H9 (cell line): Measurements from ENCODE around the gene NUAK2. TPM values are rescaled to one million over a fixed set of nuclear protein-coding genes. Genes with fewer than 3 reads are reported as not detected.

Source experiments
- DNase-seq: peaks from one replicate; pipeline ENCODE4 v3.0.0-alpha.2; 2017
- H2AFZ ChIP-seq: one replicate; pipeline ENCODE4 v1.6.1; 2013; ENCODE audit warnings: mild to moderate bottlenecking, low read length, control low read depth, moderate library complexity
- H2AK5ac ChIP-seq: 2 replicates; pipeline ENCODE4 v1.6.1; 2013; ENCODE audit warnings: low read length, control low read depth, mixed read lengths; ENCODE audit not compliant: insufficient read length
- H2BK120ac ChIP-seq: one replicate; pipeline ENCODE4 v1.6.1; 2013; ENCODE audit warnings: low read depth, mild to moderate bottlenecking, low read length, control low read depth, inconsistent platforms; ENCODE audit not compliant: poor library complexity, severe bottlenecking
- H2BK12ac ChIP-seq: 2 replicates; pipeline ENCODE4 v1.6.1; 2013; ENCODE audit warnings: low read length, control low read depth, mixed read lengths, low read depth; ENCODE audit not compliant: insufficient read length
- H2BK15ac ChIP-seq: 2 replicates; pipeline ENCODE4 v1.6.1; 2013; ENCODE audit warnings: low read depth, low read length, control low read depth
- H2BK20ac ChIP-seq: one replicate; pipeline ENCODE4 v1.6.1; 2013; ENCODE audit warnings: low read depth, mild to moderate bottlenecking, low read length, control low read depth, inconsistent platforms; ENCODE audit not compliant: poor library complexity, severe bottlenecking
- H2BK5ac ChIP-seq: 2 replicates; pipeline ENCODE4 v1.6.1; 2013; ENCODE audit warnings: low read length, control low read depth, mixed read lengths; ENCODE audit not compliant: insufficient read length
- H3K14ac ChIP-seq: 2 replicates; pipeline ENCODE4 v1.6.1; 2013; ENCODE audit warnings: low read length, control low read depth; ENCODE audit not compliant: insufficient read depth
- H3K18ac ChIP-seq: 2 replicates; pipeline ENCODE4 v1.6.1; 2013; ENCODE audit warnings: low read depth, mild to moderate bottlenecking, mixed read lengths, low read length, control low read depth; ENCODE audit not compliant: insufficient read length
- H3K23ac ChIP-seq: 2 replicates; pipeline ENCODE4 v1.6.1; 2013; ENCODE audit warnings: low read length, control low read depth, mixed read lengths, low read depth; ENCODE audit not compliant: insufficient read length
- H3K23me2 ChIP-seq: 2 replicates; pipeline ENCODE4 v1.6.1; 2013; ENCODE audit warnings: low read depth, mild to moderate bottlenecking, mixed read lengths, low read length, control low read depth; ENCODE audit not compliant: insufficient read length, poor library complexity, severe bottlenecking
- H3K27ac ChIP-seq: 2 replicates; pipeline ENCODE4 v1.5.1; 2013; ENCODE audit warnings: low read length, control low read depth, mixed read lengths, low read depth; ENCODE audit not compliant: insufficient read length
- H3K27me3 ChIP-seq: 2 replicates; pipeline ENCODE4 v1.6.1; 2013; ENCODE audit warnings: low read length, control low read depth, inconsistent platforms; ENCODE audit not compliant: insufficient read depth
- H3K4ac ChIP-seq: 2 replicates; pipeline ENCODE4 v1.6.1; 2013; ENCODE audit warnings: low read depth, mild to moderate bottlenecking, control low read depth, inconsistent platforms, low read length, moderate library complexity
- H3K4me1 ChIP-seq: 2 replicates; pipeline ENCODE4 v1.6.1; 2013; ENCODE audit warnings: low read length, control low read depth, inconsistent platforms; ENCODE audit not compliant: insufficient read depth
- H3K4me2 ChIP-seq: 2 replicates; pipeline ENCODE4 v1.6.1; 2013; ENCODE audit warnings: low read length, control low read depth, mixed read lengths; ENCODE audit not compliant: insufficient read length, insufficient read depth
- H3K56ac ChIP-seq: 2 replicates; pipeline ENCODE4 v1.6.1; 2013; ENCODE audit warnings: low read depth, mild to moderate bottlenecking, mixed read lengths, low read length, control low read depth; ENCODE audit not compliant: insufficient read length
- H3K79me1 ChIP-seq: 2 replicates; pipeline ENCODE4 v1.6.1; 2013; ENCODE audit warnings: low read depth, mild to moderate bottlenecking, moderate library complexity, low read length, control low read depth, inconsistent platforms; ENCODE audit not compliant: insufficient read depth, poor library complexity, severe bottlenecking
- H3K79me2 ChIP-seq: 2 replicates; pipeline ENCODE4 v1.6.1; 2013; ENCODE audit warnings: low read length, control low read depth, inconsistent platforms; ENCODE audit not compliant: insufficient read depth
- H3K9ac ChIP-seq: 2 replicates; pipeline ENCODE4 v1.6.1; 2013; ENCODE audit warnings: low read length, control low read depth, mixed read lengths; ENCODE audit not compliant: insufficient read length; ENCODE audit errors: extremely low read depth
- H3K9me3 ChIP-seq: one replicate; pipeline ENCODE4 v1.6.1; 2013; ENCODE audit warnings: low read depth, low read length, inconsistent platforms; ENCODE audit not compliant: control insufficient read depth
- H3T11ph ChIP-seq: one replicate; pipeline ENCODE4 v1.6.1; 2013; ENCODE audit warnings: mild to moderate bottlenecking, low read length, control low read depth, inconsistent platforms
- H4K20me1 ChIP-seq: one replicate; pipeline ENCODE4 v1.6.1; 2013; ENCODE audit not compliant: control insufficient read depth, insufficient read length, insufficient read depth
- H4K5ac ChIP-seq: 2 replicates; pipeline ENCODE4 v1.6.1; 2013; ENCODE audit warnings: low read depth, mild to moderate bottlenecking, mixed read lengths, low read length, control low read depth; ENCODE audit not compliant: insufficient read length
- H4K8ac ChIP-seq: replicated peaks from 2 replicates; pipeline ENCODE4 v1.6.1; 2013; ENCODE audit warnings: low read length, control low read depth, mixed read lengths, low read depth; ENCODE audit not compliant: insufficient read length
- H4K91ac ChIP-seq: 2 replicates; pipeline ENCODE4 v1.6.1; 2013; ENCODE audit warnings: low read depth, mild to moderate bottlenecking, moderate library complexity, mixed read lengths, low read length, control low read depth; ENCODE audit not compliant: insufficient read length
- H3K27ac Mint-ChIP-seq, 3 experiments: 2 replicates in 2 of 3; 3 replicates in 1 of 3; pipeline ENCODE4 v1.8.0; 2020 to 2021; ENCODE audit warnings: mixed read lengths in 3 of 3, mild to moderate bottlenecking in 1 of 3, moderate library complexity in 1 of 3
- H3K27me3 Mint-ChIP-seq: 2 replicates; pipeline ENCODE4 v1.8.0; 2021; ENCODE audit warnings: low read depth, mild to moderate bottlenecking, moderate library complexity, mixed read lengths
- H3K36me3 Mint-ChIP-seq, 3 experiments: 2 replicates in 2 of 3; 3 replicates in 1 of 3; pipeline ENCODE4 v1.8.0; 2020 to 2021; ENCODE audit warnings: low read depth in 3 of 3, mixed read lengths in 3 of 3; ENCODE audit not compliant: insufficient read depth in 1 of 3
- H3K4me1 Mint-ChIP-seq, 2 experiments: 2 replicates each; pipeline ENCODE4 v1.8.0; 2020; ENCODE audit warnings: mixed read lengths in 2 of 2
- H3K4me3 Mint-ChIP-seq, 2 experiments: 2 replicates in 1 of 2; 3 replicates in 1 of 2; pipeline ENCODE4 v1.8.0; 2020 to 2021; ENCODE audit warnings: mild to moderate bottlenecking in 2 of 2, mixed read lengths in 2 of 2, moderate library complexity in 1 of 2
- H3K9me3 Mint-ChIP-seq, 2 experiments: 2 replicates in 1 of 2; 3 replicates in 1 of 2; pipeline ENCODE4 v1.8.0; 2020; ENCODE audit warnings: mild to moderate bottlenecking in 2 of 2, mixed read lengths in 2 of 2, moderate library complexity in 1 of 2
- WGBS: extraction: QIAGEN DNeasy Blood & Tissue Kit; methylation state at CpG from one replicate; pipeline ENCODE4 v1.1.7; 2013; ENCODE audit warnings: missing lambda C conversion rate, low lambda C conversion rate, mixed read lengths; ENCODE audit not compliant: insufficient read length; ENCODE audit errors: extremely low coverage; 5-methylcytosine and 5-hydroxymethylcytosine counted together
- total RNA-seq: library from RNA; stranded (reverse); gene quantifications from 2 replicates; pipeline ENCODE4 v1.2.1, GENCODE V29; 2021
- TF ChIP-seq, protein P1 (sequence below): fragments of 200-600 bp; sonication (generic); conservative IDR thresholded peaks from 3 replicates; pipeline ENCODE4 v1.8.0; 2021; ENCODE audit warnings: antibody characterized with exemption, mild to moderate bottlenecking

Gene NUAK2
- total RNA-seq, 1 experiment from 2014 or later = 15.4 TPM

DNA sequence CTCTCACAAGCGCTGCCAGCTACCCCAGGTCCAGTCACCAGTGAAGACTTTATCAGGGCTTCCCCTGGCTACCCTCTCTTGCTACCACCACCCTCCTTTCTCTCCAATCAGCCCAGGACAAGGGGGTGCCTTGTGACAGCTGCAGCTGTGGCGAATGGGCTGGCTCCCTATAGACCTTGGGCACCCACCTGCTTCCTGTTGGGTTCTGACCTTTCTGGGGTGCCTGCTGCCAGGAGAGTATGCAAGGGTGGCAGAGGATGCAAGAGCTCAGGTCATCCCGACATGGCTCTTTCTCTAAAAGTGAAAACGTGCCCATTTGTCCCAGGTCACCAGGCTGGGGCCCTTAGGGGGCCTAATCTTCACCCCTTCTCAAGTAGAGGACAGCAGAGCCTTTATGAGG is 28.6 kb upstream of the NUAK2 start:
- no peaks in the 10 kb centered on the region for H4K20me1 ChIP-seq
- H2BK15ac ChIP-seq = no peak overlapping the region
- no peak overlapping the region for H3K9ac ChIP-seq
- H3K23me2 ChIP-seq = no peaks in the 10 kb centered on the region
- no peak overlapping the region for H2BK120ac ChIP-seq
- no CpG with 5 or more reads among the region's 4 CpGs for WGBS
- no peak overlapping the region for H2BK5ac ChIP-seq
- H3K23ac ChIP-seq = no peak overlapping the region
- Mint-ChIP-seq H3K27ac (peak overlapping the region in 1 of 3 experiments; percentile 79; a peak in 2 of 7 replicates), H3K27me3 (peaks cover 30% of the 10 kb centered on the region), H3K9me3 (no peaks in the 10 kb centered on the region), H3K36me3 (no peaks in the 10 kb centered on the region), H3K4me1 (peaks cover 70 to 73% of the 10 kb centered on the region in 2 experiments), H3K4me3 (no peak overlapping the region; a peak in 1 of 5 replicates)
- H2AFZ ChIP-seq = no peak overlapping the region
- no peak overlapping the region for H3K14ac ChIP-seq
- no peak overlapping the region for H3K4me2 ChIP-seq
- no peak overlapping the region for H4K91ac ChIP-seq
- H2AK5ac ChIP-seq = no peak overlapping the region
- no peak overlapping the region for H3K56ac ChIP-seq
- H3K9me3 ChIP-seq = no peaks in the 10 kb centered on the region
- H3K4ac ChIP-seq = no peak overlapping the region
- no peak overlapping the region for H3K27ac ChIP-seq
- no peaks in the 10 kb centered on the region for H3K27me3 ChIP-seq
- no peak overlapping the region for H3T11ph ChIP-seq
- DNase-seq = no peak
- no peak overlapping the region for H2BK12ac ChIP-seq
- H2BK20ac ChIP-seq = no peak overlapping the region
- H3K79me1 ChIP-seq = no peaks in the 10 kb centered on the region
- H3K4me1 ChIP-seq = peaks cover 6% of the 10 kb centered on the region; the same call in 1 of the 2 replicates
- H3K79me2 ChIP-seq = no peaks in the 10 kb centered on the region
- no peak overlapping the region for H3K18ac ChIP-seq
- TF ChIP-seq, protein P1, sequence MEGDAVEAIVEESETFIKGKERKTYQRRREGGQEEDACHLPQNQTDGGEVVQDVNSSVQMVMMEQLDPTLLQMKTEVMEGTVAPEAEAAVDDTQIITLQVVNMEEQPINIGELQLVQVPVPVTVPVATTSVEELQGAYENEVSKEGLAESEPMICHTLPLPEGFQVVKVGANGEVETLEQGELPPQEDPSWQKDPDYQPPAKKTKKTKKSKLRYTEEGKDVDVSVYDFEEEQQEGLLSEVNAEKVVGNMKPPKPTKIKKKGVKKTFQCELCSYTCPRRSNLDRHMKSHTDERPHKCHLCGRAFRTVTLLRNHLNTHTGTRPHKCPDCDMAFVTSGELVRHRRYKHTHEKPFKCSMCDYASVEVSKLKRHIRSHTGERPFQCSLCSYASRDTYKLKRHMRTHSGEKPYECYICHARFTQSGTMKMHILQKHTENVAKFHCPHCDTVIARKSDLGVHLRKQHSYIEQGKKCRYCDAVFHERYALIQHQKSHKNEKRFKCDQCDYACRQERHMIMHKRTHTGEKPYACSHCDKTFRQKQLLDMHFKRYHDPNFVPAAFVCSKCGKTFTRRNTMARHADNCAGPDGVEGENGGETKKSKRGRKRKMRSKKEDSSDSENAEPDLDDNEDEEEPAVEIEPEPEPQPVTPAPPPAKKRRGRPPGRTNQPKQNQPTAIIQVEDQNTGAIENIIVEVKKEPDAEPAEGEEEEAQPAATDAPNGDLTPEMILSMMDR = no peak
- H4K5ac ChIP-seq = no peak overlapping the region
- H4K8ac ChIP-seq = no peak overlapping the region
